ELR (cell line): ENCODE data around the gene FAM236C.
"Not testable (repeated sequence)": the region's sequence is repeated elsewhere in the genome, so short reads cannot be mapped to it uniquely, and the experiment has no call there.

Experiments
- DNase-seq: peaks from one replicate; pipeline ENCODE4 v3.0.0-alpha.2; 2015; ENCODE audit warnings: low read depth

The FAM236C gene

DNA sequence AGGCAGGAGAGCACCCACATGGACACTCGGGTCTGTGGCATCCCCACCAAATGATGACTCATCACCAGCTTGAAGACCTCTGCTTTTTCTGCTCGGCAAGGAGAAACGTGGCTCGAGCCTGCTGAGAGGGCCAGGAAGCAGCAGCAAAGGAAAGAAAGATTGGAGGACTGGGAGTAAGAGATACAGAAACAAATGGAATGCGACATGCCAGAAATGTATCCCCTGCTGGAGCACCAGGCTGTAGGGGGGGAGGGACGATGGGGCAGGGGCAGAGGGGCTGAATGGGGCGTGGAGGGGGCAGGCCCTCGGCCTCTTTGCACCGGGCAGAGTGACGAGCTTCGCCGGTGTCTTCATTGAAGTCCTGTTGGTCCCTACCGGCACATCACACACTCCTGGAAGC is at the start of gene FAM236C:
FAM236C (plus strand) TSS at position 301 of the 400 bp plus-strand sequence. CDS start 100 bp downstream, outside the sequence.
- not testable (repeated sequence) for DNase-seq

DNA sequence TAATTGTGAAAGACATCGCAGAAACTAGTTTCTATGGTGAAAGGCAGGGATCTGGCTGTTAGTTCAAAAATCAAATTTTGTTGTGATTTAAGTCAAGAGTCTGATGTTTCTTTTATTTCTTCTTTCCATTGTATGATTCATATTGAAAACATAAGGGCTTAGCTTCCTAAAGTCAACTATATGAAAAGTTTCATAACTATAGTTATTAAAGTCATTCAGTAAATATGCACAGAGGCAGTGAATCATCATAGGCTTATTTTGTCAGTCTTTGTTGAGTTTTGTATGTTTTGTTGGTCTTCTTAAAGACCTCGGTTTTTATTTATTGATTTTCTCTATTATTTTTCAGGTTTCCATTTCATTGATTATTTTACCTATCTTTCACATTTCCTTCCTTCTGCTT is 29.5 kb upstream of the FAM236C start:
- not testable (repeated sequence) for DNase-seq

DNA sequence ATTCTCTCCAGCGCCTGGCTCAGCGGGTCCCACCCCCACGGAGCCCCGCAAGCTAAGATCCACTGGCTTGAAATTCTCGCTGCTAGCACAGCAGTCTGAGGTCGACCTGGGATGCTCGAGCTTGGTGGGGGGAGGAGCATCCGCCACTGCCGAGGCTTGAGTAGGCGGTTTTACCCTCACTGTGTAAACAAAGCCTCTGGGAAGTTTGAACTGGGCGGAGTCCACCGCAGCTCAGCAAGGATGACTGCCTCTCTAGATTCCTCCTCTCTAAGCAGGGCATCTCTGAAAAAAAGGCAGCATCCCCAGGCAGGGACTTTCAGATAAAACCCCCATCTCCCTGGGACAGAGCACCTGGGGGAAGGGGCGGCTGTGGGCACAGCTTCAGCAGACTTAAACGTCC is 22.7 kb upstream of the FAM236C start:
- DNase-seq = not testable (repeated sequence)

DNA sequence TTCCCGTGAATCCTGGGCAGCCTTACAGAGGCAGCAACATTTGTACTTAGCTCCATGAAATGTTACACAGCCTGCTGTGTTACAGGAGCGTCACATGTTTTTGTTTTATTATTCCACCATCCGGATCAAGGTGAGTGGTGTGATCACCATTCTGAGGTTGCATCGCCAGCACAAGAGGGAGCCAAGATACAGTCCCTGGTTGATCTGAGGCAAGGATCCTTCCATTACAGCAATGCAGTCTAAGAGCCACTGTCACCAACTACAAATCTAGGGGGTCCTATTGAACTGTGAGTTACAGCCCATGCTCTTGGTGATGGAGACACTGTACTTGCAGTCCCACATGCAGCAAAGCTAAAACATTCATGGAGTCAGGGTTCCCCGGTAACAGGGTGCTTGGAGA is 3.7 kb downstream of the FAM236C start:
- DNase-seq = not testable (repeated sequence)

DNA sequence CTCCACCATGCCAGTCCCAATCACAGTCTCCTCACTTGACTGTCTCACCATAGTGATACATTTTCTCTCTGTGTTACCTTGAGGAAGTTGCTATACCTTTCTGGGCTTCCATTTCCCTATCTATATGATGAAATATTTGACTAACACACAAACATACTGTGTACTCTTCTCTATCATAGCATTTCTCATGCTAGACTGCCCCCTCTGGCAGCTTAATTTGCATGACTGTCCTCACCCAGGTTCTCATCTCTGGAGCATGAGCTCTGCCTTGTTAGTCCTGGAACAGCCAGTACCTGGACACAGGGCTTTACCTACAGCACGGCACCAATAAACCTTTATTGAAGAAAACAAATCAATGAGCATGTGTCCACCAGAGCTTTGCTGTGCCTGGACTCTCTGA is 19.9 kb downstream of the FAM236C start:
- DNase-seq = not testable (repeated sequence)

DNA sequence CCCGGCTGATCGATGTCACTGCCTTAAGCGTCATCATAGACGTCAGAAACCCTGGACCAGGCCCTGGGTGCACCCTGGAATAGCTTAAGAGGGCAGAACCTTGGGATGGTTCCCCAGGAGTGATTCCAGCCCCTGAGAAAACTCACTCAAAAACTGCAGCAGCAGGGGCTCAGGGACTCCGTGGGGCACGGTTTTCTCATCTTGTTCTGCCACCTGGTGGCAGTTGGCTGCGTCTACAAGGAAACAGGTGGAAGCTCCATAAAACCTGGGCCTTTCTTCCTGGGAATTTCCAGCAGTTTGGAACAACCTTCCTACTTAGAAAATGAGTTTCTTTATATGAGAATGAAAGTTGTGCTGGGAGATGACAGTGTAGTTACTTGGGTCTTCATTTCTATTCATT is 24.0 kb downstream of the FAM236C start:
- not testable (repeated sequence) for DNase-seq

DNA sequence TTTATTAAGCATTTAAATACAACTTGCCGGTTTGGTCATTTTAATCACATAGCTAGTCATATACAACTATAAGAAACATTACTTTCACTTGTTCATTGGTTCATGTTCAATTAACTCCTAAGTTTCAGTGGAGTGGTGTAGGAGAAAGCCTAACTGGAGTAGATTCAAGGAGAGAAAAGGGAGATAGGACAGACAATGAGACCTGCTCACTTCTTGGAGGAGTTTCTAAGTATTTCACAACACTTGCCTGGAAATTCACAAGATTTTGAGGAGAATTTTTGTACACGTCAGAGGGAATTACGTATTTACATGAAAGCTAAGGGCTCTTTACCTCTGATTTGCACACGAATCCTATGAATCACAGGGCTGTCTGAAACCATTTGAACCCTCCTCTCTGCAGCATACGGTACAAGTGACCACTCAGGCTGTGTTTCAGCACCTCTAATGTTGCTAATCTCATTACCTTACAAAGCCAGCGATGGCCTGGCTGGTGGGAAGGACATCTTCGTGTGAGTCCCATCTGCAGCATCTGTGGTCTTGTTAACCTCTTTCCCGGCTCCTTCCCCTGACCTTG is 24.6 kb downstream of the FAM236C start:
- DNase-seq = not testable (repeated sequence)

DNA sequence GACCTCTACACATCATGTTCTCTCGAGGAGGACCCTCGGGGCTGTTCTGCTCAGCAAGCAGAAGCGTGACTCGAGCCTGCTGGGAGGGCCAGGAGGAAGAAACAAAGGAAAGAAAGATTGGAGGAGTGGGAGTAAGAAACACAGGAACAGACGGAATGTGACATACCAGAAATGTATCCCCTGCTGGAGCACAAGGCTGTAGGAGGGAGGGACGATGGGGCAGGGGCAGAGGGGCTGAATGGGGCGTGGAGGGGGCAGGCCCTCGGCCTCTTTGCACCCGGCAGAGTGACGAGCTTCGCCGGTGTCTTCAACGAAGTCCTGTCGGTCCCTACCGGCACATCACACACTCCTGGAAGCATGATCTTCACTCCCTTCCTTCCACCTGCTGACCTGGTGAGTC is 25.5 kb downstream of the FAM236C start, which contains the start of gene FAM236A:
FAM236A (plus strand) TSS at position 301 of the 400 bp plus-strand sequence; CDS start at position 358, 57 bp downstream.
- not testable (repeated sequence) for DNase-seq

DNA sequence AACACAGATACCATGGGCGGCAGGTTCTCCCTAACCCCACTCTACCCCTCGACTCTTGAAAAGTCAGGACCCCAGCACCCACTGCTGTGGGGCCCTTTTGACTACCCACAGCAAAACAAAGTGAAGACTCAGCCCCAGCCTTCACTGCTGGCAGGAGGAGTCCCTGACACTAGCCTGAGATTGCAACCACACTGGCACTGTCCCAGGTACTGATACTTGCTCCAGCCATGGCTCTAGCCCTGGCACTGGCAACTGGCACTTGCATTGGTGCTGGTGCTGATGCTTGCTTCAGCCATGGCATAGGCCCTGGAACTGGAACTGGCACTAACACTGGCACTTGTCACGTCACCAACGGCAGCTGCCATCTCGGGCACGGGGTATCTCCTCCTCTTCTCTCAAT is 29.9 kb downstream of the FAM236C start:
- not testable (repeated sequence) for DNase-seq

DNA sequence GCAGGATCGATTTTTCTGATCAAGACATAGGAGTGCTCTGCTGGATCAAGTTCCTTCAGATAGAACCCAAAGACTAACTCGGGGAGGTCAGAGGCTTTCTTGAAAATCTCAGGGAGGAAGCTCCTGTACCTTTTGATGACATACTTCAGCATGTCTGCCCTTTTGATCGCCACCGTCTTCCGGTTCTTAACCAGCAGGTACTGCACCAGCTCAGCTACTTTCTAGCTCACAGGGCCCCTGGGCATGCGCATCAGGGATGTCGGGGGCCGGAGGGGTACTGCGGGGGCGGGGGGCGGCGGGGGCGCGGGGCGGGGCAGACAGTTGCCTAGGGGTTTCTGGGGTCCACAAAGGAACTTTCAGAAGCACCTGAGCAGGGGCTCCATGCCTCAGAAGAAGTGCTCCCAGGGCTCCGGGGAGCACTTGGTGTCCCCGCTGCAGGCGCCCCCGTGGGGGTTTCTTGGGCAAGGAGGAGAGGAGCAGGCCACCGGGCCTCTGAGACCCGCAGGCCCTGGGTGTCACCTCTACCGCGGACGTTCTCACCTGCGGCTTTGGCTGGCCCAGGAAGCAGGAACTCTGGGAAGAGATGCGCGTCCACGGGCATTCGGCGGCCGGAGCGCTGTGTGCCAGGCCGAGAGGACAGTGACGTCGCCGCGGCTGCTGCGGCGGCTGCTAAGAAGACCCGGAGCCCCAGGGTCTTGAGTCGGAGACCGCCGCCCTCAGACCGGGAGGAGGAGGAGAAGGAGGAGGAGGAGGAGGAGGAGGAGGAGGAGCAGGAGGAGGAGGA is 30.8 kb downstream of the FAM236C start:
- DNase-seq = not testable (repeated sequence)

DNA sequence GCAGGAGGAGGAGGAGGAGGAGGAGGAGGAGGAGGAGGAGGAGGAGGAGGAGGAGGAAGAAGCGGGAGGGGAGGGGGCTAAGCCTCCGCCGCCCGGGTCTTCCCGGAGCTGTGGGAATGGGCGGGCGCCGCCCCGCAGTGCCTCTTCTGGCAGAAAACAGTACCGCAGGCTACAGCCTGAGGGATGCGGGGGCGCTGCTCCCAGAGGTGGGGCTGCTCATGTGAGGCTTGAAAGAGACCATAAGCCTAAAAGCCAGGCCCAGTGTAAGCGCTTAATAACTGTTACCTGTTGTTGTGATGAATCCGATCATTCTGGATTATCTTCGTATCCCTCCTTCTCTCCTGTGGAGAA is 31.4 kb downstream of the FAM236C start, which contains the start of gene DMRTC1:
DMRTC1 (minus strand) TSS at position 19 of the 351 bp plus-strand sequence. CDS start 68,143 bp downstream, outside the sequence.
- not testable (repeated sequence) for DNase-seq

DNA sequence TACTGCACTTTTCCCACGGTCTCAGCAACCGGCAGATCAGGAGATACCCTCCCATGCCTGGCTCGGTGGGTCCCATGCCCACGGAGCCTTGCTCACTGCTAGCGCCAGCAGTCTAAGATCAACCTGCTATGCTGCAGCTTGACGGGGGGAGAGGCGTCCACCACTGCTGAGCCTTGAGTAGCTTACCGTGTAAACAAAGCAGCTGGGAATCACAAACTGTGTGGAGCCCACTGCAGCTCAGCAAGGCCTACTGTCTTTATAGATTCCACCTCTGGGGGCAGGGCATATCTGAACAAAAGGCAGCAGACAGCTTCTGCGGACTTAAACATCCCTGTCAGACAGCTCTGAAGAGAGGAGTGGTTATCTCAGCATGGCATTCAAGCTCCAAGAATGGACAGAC is 47.6 kb downstream of the FAM236C start:
- not testable (repeated sequence) for DNase-seq
